ENCODE data around the gene NBEAL1. TPM values are rescaled to one million over a fixed set of nuclear protein-coding genes. Genes with fewer than 3 reads are reported as not detected.
"Not testable (repeated sequence)": the region's sequence is repeated elsewhere in the genome, so short reads cannot be mapped to it uniquely, and the experiment has no call there.

NBEAL1 gene
- total RNA-seq, 2 experiments from 2014 or later = 8.2 to 13.0 TPM

- DNase-seq (no peak), ATAC-seq (no peak)
- no peaks in the 10 kb centered on the region for H3K4me1 Mint-ChIP-seq
- CTCF ChIA-PET = interaction anchor here (1.1 kb wide), 1 partner anchor 12 kb away, joined by 3 read pairs; no protein-coding TSS in a partner anchor
- POLR2A ChIA-PET = no interaction called here
- no peak overlapping the region for H3K4me3 Mint-ChIP-seq
- intact Hi-C loops (cut with DNase I, micrococcal nuclease) = no loop called here
- no peaks in the 10 kb centered on the region for H3K27me3 Mint-ChIP-seq
- H3K27ac Mint-ChIP-seq = no peak overlapping the region
- peaks cover 17% of the 10 kb centered on the region for H3K36me3 Mint-ChIP-seq (ENCODE audit: low read depth)
- H3K9me3 Mint-ChIP-seq (ENCODE audit: low read depth) = no peaks in the 10 kb centered on the region
These were observed 171.2 kb downstream of the NBEAL1 start for GRCh38 chr2:203185864-203186263.

GRCh38 chr2:203190547-203190946, 175.9 kb downstream of the NBEAL1 start:
- CTCF ChIA-PET; DNase-seq; H3K27ac Mint-ChIP-seq; ATAC-seq; intact Hi-C loops (cut with DNase I, micrococcal nuclease); H3K4me3 Mint-ChIP-seq; H3K4me1 Mint-ChIP-seq; H3K27me3 Mint-ChIP-seq; POLR2A ChIA-PET; H3K9me3 Mint-ChIP-seq (ENCODE audit: low read depth): not testable (repeated sequence)
- peaks cover 17% of the 10 kb centered on the region for H3K36me3 Mint-ChIP-seq (ENCODE audit: low read depth)

GRCh38 chr2:203191026-203191425, 176.4 kb downstream of the NBEAL1 start:
- ATAC-seq; H3K27ac Mint-ChIP-seq; POLR2A ChIA-PET; H3K9me3 Mint-ChIP-seq (ENCODE audit: low read depth); CTCF ChIA-PET; DNase-seq; H3K4me3 Mint-ChIP-seq; H3K27me3 Mint-ChIP-seq; intact Hi-C loops (cut with DNase I, micrococcal nuclease); H3K4me1 Mint-ChIP-seq: not testable (repeated sequence)
- H3K36me3 Mint-ChIP-seq (ENCODE audit: low read depth) = peaks cover 14% of the 10 kb centered on the region

- Mint-ChIP-seq H3K4me3 (no peak overlapping the region), H3K9me3 (ENCODE audit: low read depth) (no peaks in the 10 kb centered on the region), H3K27ac (no peak overlapping the region), H3K36me3 (ENCODE audit: low read depth) (peaks cover 13% of the 10 kb centered on the region), H3K4me1 (no peaks in the 10 kb centered on the region), H3K27me3 (no peaks in the 10 kb centered on the region)
- ChIA-PET CTCF (interaction anchor here (0.6 to 1.6 kb wide), 2 partner anchors 33 to 204 kb away, joined by 3 to 4 read pairs; no protein-coding TSS in a partner anchor), POLR2A (no interaction called here)
- ATAC-seq = peak; percentile 65
- intact Hi-C loops (cut with DNase I, micrococcal nuclease) = no loop called here
- DNase-seq = no peak
These were observed 177.3 kb downstream of the NBEAL1 start for GRCh38 chr2:203191961-203192360.

GRCh38 chr2:203195331-203196036, 180.8 kb downstream of the NBEAL1 start:
- CTCF ChIA-PET = interaction anchor here (0.6 kb wide), 1 partner anchor 72 kb away, joined by 4 read pairs; no protein-coding TSS in a partner anchor
- ATAC-seq (no peak), DNase-seq (no peak)
- Mint-ChIP-seq H3K27me3 (no peaks in the 10 kb centered on the region), H3K4me3 (no peak overlapping the region), H3K36me3 (ENCODE audit: low read depth) (peaks cover 6% of the 10 kb centered on the region), H3K4me1 (no peaks in the 10 kb centered on the region), H3K27ac (no peak overlapping the region), H3K9me3 (ENCODE audit: low read depth) (no peaks in the 10 kb centered on the region)
- POLR2A ChIA-PET = no interaction called here
- intact Hi-C loops (cut with DNase I, micrococcal nuclease) = no loop called here

- no peak for DNase-seq
- no peaks in the 10 kb centered on the region for H3K9me3 Mint-ChIP-seq (ENCODE audit: low read depth)
- no peaks in the 10 kb centered on the region for H3K4me1 Mint-ChIP-seq
- no peak for ATAC-seq
- ChIA-PET CTCF (interaction anchor here (0.6 kb wide), 1 partner anchor 533 kb away, joined by 3 read pairs; no protein-coding TSS in a partner anchor), POLR2A (no interaction called here)
- H3K27ac Mint-ChIP-seq = no peak overlapping the region
- no peak overlapping the region for H3K4me3 Mint-ChIP-seq
- H3K27me3 Mint-ChIP-seq = no peaks in the 10 kb centered on the region
- intact Hi-C loops (cut with DNase I, micrococcal nuclease) = no loop called here
- no peaks in the 10 kb centered on the region for H3K36me3 Mint-ChIP-seq (ENCODE audit: low read depth)
These were observed 186.2 kb downstream of the NBEAL1 start for GRCh38 chr2:203200866-203201265.

GRCh38 chr2:203201426-203201825, 186.8 kb downstream of the NBEAL1 start:
- intact Hi-C loops (cut with DNase I, micrococcal nuclease) = no loop called here
- DNase-seq (no peak), ATAC-seq (no peak)
- no peaks in the 10 kb centered on the region for H3K36me3 Mint-ChIP-seq (ENCODE audit: low read depth)
- H3K4me1 Mint-ChIP-seq = no peaks in the 10 kb centered on the region
- CTCF ChIA-PET = interaction anchor here (0.6 kb wide), 1 partner anchor 532 kb away, joined by 3 read pairs; no protein-coding TSS in a partner anchor
- H3K27me3 Mint-ChIP-seq = no peaks in the 10 kb centered on the region
- POLR2A ChIA-PET = no interaction called here
- H3K9me3 Mint-ChIP-seq (ENCODE audit: low read depth) = no peaks in the 10 kb centered on the region
- H3K27ac Mint-ChIP-seq = no peak overlapping the region
- H3K4me3 Mint-ChIP-seq = no peak overlapping the region

GRCh38 chr2:203209538-203209937, 194.9 kb downstream of the NBEAL1 start:
- H3K4me1 Mint-ChIP-seq = peaks cover 6% of the 10 kb centered on the region
- ATAC-seq = no peak
- no peaks in the 10 kb centered on the region for H3K36me3 Mint-ChIP-seq (ENCODE audit: low read depth)
- no peak for DNase-seq
- ChIA-PET POLR2A (interaction anchor here (0.6 kb wide), 1 partner anchor 89 kb away, joined by 5 read pairs; no protein-coding TSS in a partner anchor), CTCF (interaction anchor here (0.7 kb wide), 1 partner anchor 69 kb away, joined by 3 read pairs; no protein-coding TSS in a partner anchor)
- H3K27ac Mint-ChIP-seq = no peak overlapping the region
- intact Hi-C loops (cut with DNase I, micrococcal nuclease) = no loop called here
- no peaks in the 10 kb centered on the region for H3K9me3 Mint-ChIP-seq (ENCODE audit: low read depth)
- no peak overlapping the region for H3K4me3 Mint-ChIP-seq
- H3K27me3 Mint-ChIP-seq = no peaks in the 10 kb centered on the region

- intact Hi-C loops (cut with DNase I, micrococcal nuclease) = loop anchor here (1.0 to 5.0 kb wide), 5 partner anchors 229 to 590 kb away; no protein-coding TSS in a partner anchor
- POLR2A ChIA-PET = interaction anchor here (0.6 kb wide), 1 partner anchor 482 kb away, joined by 4 read pairs; no protein-coding TSS in a partner anchor
- H3K9me3 Mint-ChIP-seq (ENCODE audit: low read depth) = no peaks in the 10 kb centered on the region
- ATAC-seq (peak; percentile 81), DNase-seq (peak; percentile 51)
- no peaks in the 10 kb centered on the region for H3K4me1 Mint-ChIP-seq
- CTCF ChIA-PET = interaction anchor here (0.6 to 2.0 kb wide), 14 partner anchors 9 to 606 kb away, joined by 3 to 9 read pairs (median 4); no protein-coding TSS in a partner anchor
- H3K27me3 Mint-ChIP-seq = no peaks in the 10 kb centered on the region
- H3K27ac Mint-ChIP-seq = no peak overlapping the region
- no peak overlapping the region for H3K4me3 Mint-ChIP-seq
- no peaks in the 10 kb centered on the region for H3K36me3 Mint-ChIP-seq (ENCODE audit: low read depth)
These were observed 210.9 kb downstream of the NBEAL1 start for GRCh38 chr2:203225423-203226039.

- intact Hi-C loops (cut with DNase I, micrococcal nuclease) = loop anchor here (5.0 to 10.0 kb wide), 2 partner anchors 423 to 655 kb away; no protein-coding TSS in a partner anchor
- H3K9me3 Mint-ChIP-seq (ENCODE audit: low read depth); H3K36me3 Mint-ChIP-seq (ENCODE audit: low read depth); H3K27me3 Mint-ChIP-seq; DNase-seq; POLR2A ChIA-PET; H3K4me1 Mint-ChIP-seq; ATAC-seq; H3K4me3 Mint-ChIP-seq; H3K27ac Mint-ChIP-seq: not testable (repeated sequence)
- CTCF ChIA-PET = interaction anchor here (0.6 kb wide), 1 partner anchor 90 kb away, joined by 3 read pairs; no protein-coding TSS in a partner anchor
These were observed 215.0 kb downstream of the NBEAL1 start for GRCh38 chr2:203229674-203230073.

GRCh38 chr2:203237346-203238238, 222.9 kb downstream of the NBEAL1 start:
- ATAC-seq = no peak
- ChIA-PET CTCF (interaction anchor here (1.2 to 1.6 kb wide), 2 partner anchors 12 to 648 kb away, joined by 4 to 9 read pairs; no protein-coding TSS in a partner anchor), POLR2A (interaction anchor here (0.6 kb wide), 1 partner anchor 923 kb away, joined by 3 read pairs; no protein-coding TSS in a partner anchor)
- DNase-seq = no peak
- Mint-ChIP-seq H3K4me3 (peak overlapping the region; percentile 93), H3K36me3 (ENCODE audit: low read depth) (peaks cover 21% of the 10 kb centered on the region), H3K9me3 (ENCODE audit: low read depth) (no peaks in the 10 kb centered on the region), H3K27ac (peak overlapping the region; percentile 73), H3K27me3 (no peaks in the 10 kb centered on the region), H3K4me1 (peaks cover 22% of the 10 kb centered on the region)
- intact Hi-C loops (cut with DNase I, micrococcal nuclease) = loop anchor here (1.0 to 10.0 kb wide), 8 partner anchors 91 to 1457 kb away; partner anchors contain the start of genes ABI2 (in 1 of the 2), ALS2 (in 1 of the 2), FAM117B (in 1 of the 2) and ICA1L (in 1 of the 2)
